Mucosa of descending colon (tissue), 3 donors: ENCODE results near the gene NTM. TPM values are rescaled to one million over a fixed set of nuclear protein-coding genes. Genes with fewer than 3 reads are reported as not detected.

ENCODE experiments used
- ATAC-seq: fragments of 200-7000 bp; cut with Tn5 transposase; one replicate; pipeline ENCODE4 v1.9.1; 2020; ENCODE audit warnings: mild to moderate bottlenecking, moderate library complexity
- DNase-seq, 3 donors: peaks; one replicate each; pipeline ENCODE4 v3.0.0-alpha.2; 2020
- H3K36me3 ChIP-seq: fragments of 200-600 bp; one replicate; pipeline ENCODE4 v1.8.0; 2021; ENCODE audit warnings: low read depth, mild to moderate bottlenecking
- H3K4me1 ChIP-seq: fragments of 200-600 bp; one replicate; pipeline ENCODE4 v1.8.0; 2021; ENCODE audit warnings: low read depth, mild to moderate bottlenecking
- H3K4me3 ChIP-seq: fragments of 200-600 bp; one replicate; pipeline ENCODE4 v1.8.0; 2021; ENCODE audit warnings: mild to moderate bottlenecking
- H3K9me3 ChIP-seq: fragments of 200-600 bp; one replicate; pipeline ENCODE4 v1.8.0; 2021; ENCODE audit warnings: mild to moderate bottlenecking
- CTCF ChIP-seq: fragments of 200-600 bp; IDR thresholded peaks from one replicate; pipeline ENCODE4 v1.8.0; 2022; ENCODE audit warnings: antibody characterized with exemption, mild to moderate bottlenecking
- intact Hi-C, 2 donors: fragments of 100-400 bp; cut with DNase I in 1 of 2; cut with micrococcal nuclease in 1 of 2; formaldehyde crosslinking; loops; one replicate each; pipeline versions ENCODE4 v1.11.0 to v1.11.1; 2022; cut with DNase I, micrococcal nuclease
- total RNA-seq, 3 donors: library from RNA; stranded (reverse); fragmentation: NEBNext Ultra II Directional in 2 of 3; extraction: Animal tissue kit (Norgen Biotek cat#: 25700) in 2 of 3; gene quantifications; one replicate each; pipeline versions ENCODE4 v1.2.1 to v1.2.4, GENCODE V29; 2021 to 2023
- donor health status: DM: no; HTN: no; CAD: no; lungs with moderate emphysema.
- donor health status: DM: no; HTN: no; CAD: no.
- donor health status: DM: no; HTN: yes; CAD: no.

Gene NTM
- total RNA-seq, 3 donors from 2014 or later: 0.64 to 7.7 (median 1.2) TPM

- no peaks in the 10 kb centered on the region for H3K4me1 ChIP-seq
- intact Hi-C loops: no loop called here
- H3K36me3 ChIP-seq: no peaks in the 10 kb centered on the region
- ATAC-seq: no peak
- no peak overlapping the region for H3K4me3 ChIP-seq
- peaks cover 6% of the 10 kb centered on the region for H3K9me3 ChIP-seq
- no peak for TF ChIP-seq CTCF
- no peak for DNase-seq
These were observed 705.0 kb downstream of the NTM start for GRCh38 chr11:132075447-132075846.

- intact Hi-C loops: no loop called here
- Histone ChIP-seq H3K9me3 (peaks cover 10% of the 10 kb centered on the region), H3K36me3 (no peaks in the 10 kb centered on the region), H3K4me1 (no peaks in the 10 kb centered on the region), H3K4me3 (no peak overlapping the region)
- no peak for ATAC-seq
- TF ChIP-seq CTCF: no peak
- DNase-seq: no peak
These were observed 707.0 kb downstream of the NTM start for GRCh38 chr11:132077416-132077815.

GRCh38 chr11:132078264-132079076, 708.1 kb downstream of the NTM start:
- intact Hi-C loops: no loop called here
- TF ChIP-seq CTCF: no peak
- no peak for ATAC-seq

GRCh38 chr11:132080127-132080526, 709.7 kb downstream of the NTM start:
- H3K4me1 ChIP-seq: no peaks in the 10 kb centered on the region
- intact Hi-C loops: no loop called here
- peaks cover 36% of the 10 kb centered on the region for H3K9me3 ChIP-seq
- no peak overlapping the region for H3K4me3 ChIP-seq
- no peaks in the 10 kb centered on the region for H3K36me3 ChIP-seq
- DNase-seq: no peak
- no peak for ATAC-seq
- no peak for TF ChIP-seq CTCF

More at GRCh38 chr11:132078264-132079076, 708.1 kb downstream of the NTM start:
- no peak for DNase-seq
- Histone ChIP-seq H3K9me3 (peaks cover 19% of the 10 kb centered on the region), H3K4me1 (no peaks in the 10 kb centered on the region), H3K36me3 (no peaks in the 10 kb centered on the region), H3K4me3 (no peak overlapping the region)

GRCh38 chr11:132082566-132082965, 712.2 kb downstream of the NTM start:
- H3K4me3 ChIP-seq: no peak overlapping the region
- intact Hi-C loops: no loop called here
- no peaks in the 10 kb centered on the region for H3K36me3 ChIP-seq
- H3K9me3 ChIP-seq: peaks cover 56% of the 10 kb centered on the region
- no peaks in the 10 kb centered on the region for H3K4me1 ChIP-seq
- DNase-seq (no peak), ATAC-seq (no peak)
- no peak for TF ChIP-seq CTCF
